Prostate gland (tissue), 2 donors: Measurements from ENCODE around the gene CDH13.

Source experiments
- CTCF ChIP-seq, 4 experiments: fragments of 200-600 bp in 2 of 4; fragments of 450-650 bp in 2 of 4; sonication (generic) in 2 of 4; IDR thresholded peaks; 1 replicate in 3 of 4; 2 replicates in 1 of 4; pipeline ENCODE4 v1.5.1; 2016 to 2019; ENCODE audit warnings: antibody characterized with exemption in 4 of 4, mild to moderate bottlenecking in 2 of 4, moderate library complexity in 2 of 4
- POLR2A ChIP-seq: fragments of 450-650 bp; IDR thresholded peaks from one replicate; pipeline ENCODE4 v1.6.1; 2016; ENCODE audit warnings: antibody characterized with exemption, mild to moderate bottlenecking

DNA sequence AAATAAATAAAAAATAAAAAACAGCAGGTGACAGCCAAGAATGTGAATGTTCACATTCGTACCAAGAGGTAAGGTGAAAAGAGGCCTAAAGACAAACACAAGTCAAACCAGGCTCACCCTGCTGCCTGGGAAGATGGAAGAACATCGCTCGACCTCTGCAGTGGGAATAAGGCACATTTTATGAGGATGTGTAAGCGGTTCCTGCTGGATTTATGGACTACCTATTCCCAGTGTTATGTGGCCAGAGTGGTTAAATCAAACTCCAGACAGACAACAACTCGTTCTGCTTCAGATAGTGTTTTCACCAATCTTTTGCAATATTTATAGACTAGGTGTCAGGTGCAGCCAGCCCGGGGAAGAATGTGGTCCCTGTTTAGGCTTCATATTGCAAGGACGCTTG lies 966.0 kb downstream of the CDH13 start:
- TF ChIP-seq CTCF (IDR thresholded peaks at IDR 0.05) (no peak), POLR2A (no peak)
